Coronary artery (tissue), 2 donors: ENCODE results near the gene GPR62.

Experiments used
- DNase-seq: peaks from one replicate; pipeline ENCODE4 v3.0.0-alpha.2; 2017; ENCODE audit warnings: low spot score
- H3K27ac ChIP-seq, 2 donors: fragments of 200-600 bp; sonication (generic); one replicate each; pipeline ENCODE4 v1.5.1; 2016 to 2019
- H3K4me3 ChIP-seq: fragments of 200-600 bp; sonication (generic); 2 replicates; pipeline ENCODE4 v1.5.1; 2016; ENCODE audit warnings: mild to moderate bottlenecking, moderate library complexity
- TF ChIP-seq, protein P1 (sequence below): fragments of 200-600 bp; sonication (generic); IDR thresholded peaks from one replicate; pipeline ENCODE4 v1.5.1; 2019; ENCODE audit warnings: antibody characterized with exemption

The GPR62 gene

DNA sequence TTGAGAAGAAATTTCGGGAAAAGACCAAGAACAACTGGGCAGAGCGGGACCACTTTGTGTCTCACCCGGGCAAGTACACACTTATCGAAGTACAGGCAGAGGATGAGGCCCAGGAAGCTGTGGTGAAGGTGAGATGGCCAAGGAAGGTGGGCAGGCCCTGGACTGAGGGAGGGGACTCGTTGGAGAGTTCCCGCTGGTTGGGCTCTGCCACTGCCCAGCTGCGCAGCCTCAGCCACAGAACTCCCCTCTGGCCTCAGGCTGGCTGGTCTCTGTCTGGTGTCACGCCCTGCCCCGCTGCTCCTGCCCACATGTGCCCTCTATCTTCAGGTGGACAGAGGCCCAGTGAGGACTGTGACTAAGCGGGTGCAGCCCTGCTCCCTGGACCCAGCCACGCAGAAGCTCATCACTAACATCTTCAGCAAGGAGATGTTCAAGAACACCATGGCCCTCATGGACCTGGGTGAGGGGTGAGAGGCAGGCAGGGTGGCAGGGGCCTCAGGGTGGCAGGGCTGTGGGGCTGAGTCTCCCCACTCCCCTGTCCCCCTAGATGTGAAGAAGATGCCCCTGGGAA lies 10.6 kb upstream of the GPR62 start:
- TF ChIP-seq, protein P1, sequence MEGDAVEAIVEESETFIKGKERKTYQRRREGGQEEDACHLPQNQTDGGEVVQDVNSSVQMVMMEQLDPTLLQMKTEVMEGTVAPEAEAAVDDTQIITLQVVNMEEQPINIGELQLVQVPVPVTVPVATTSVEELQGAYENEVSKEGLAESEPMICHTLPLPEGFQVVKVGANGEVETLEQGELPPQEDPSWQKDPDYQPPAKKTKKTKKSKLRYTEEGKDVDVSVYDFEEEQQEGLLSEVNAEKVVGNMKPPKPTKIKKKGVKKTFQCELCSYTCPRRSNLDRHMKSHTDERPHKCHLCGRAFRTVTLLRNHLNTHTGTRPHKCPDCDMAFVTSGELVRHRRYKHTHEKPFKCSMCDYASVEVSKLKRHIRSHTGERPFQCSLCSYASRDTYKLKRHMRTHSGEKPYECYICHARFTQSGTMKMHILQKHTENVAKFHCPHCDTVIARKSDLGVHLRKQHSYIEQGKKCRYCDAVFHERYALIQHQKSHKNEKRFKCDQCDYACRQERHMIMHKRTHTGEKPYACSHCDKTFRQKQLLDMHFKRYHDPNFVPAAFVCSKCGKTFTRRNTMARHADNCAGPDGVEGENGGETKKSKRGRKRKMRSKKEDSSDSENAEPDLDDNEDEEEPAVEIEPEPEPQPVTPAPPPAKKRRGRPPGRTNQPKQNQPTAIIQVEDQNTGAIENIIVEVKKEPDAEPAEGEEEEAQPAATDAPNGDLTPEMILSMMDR = no peak
- H3K27ac ChIP-seq = no peak overlapping the region
- DNase-seq = peak; percentile 57
- H3K4me3 ChIP-seq = no peak overlapping the region

DNA sequence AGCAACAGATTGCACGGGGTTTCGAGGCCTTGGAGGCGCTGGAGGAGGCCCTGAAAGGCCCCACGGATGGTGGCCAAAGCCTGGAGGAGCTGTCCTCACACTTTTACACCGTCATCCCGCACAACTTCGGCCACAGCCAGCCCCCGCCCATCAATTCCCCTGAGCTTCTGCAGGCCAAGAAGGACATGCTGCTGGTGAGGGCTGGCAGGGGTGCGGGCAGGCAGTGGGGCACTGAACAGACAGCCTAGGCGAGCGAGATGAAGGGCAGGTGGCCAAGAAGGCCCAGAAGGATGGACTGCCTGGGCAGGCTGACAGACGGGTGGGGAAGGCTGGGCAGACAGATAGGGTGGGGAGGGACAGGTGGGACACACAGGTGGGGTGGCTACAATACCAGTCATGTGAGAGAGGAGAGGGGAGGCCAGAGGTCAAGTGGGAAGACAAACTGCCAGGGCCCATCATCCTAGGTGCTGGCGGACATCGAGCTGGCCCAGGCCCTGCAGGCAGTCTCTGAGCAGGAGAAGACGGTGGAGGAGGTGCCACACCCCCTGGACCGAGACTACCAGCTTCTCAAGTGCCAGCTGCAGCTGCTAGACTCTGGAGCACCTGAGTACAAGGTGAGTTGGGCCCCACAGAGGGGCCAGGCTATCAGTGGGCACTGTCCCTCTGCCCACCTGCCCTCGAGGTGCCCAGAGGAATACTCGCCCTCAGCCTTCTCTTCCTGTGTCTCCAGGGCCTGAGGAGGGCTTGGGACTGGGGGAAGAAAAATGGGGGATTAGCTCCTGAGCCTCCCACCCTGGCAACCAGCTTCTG lies 9.9 kb upstream of the GPR62 start:
- TF ChIP-seq, protein P1 = no peak
- no peak overlapping the region for H3K27ac ChIP-seq
- no peak overlapping the region for H3K4me3 ChIP-seq
- no peak for DNase-seq

DNA sequence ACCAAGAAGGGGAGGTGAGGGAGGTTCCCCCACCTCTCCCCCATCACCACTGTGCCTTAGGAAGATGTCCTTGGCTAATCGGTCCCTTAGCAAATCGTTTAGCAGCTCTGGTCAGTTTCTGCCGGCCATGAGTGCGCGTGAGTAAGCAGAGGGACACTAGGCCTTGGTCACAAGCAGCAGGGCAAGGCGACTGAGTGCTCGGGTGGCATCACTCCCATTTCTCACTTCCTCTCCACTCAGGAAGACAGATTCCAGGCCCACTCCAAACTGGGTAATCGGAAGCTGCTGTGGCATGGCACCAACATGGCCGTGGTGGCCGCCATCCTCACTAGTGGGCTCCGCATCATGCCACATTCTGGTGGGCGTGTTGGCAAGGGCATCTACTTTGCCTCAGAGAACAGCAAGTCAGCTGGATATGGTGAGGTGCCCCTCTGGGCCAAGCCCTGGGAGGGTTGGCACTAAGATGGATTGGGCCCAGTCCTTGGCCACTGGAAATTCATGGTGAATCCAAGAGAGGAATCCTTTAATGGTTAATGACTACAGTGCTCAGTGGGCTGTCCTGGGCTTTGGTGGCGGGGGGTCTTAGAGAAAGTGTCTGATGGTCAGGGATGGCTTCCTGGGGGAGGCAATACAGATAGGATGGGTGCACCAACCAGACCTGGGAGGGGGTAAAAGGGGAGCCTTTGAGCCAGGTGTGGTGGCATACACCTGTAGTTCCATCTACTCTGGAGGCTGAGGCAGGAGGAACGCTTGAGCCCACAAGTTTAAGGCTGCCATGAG lies 9.1 kb upstream of the GPR62 start:
- TF ChIP-seq, protein P1 = no peak
- no peak overlapping the region for H3K27ac ChIP-seq
- no peak overlapping the region for H3K4me3 ChIP-seq
- no peak for DNase-seq

DNA sequence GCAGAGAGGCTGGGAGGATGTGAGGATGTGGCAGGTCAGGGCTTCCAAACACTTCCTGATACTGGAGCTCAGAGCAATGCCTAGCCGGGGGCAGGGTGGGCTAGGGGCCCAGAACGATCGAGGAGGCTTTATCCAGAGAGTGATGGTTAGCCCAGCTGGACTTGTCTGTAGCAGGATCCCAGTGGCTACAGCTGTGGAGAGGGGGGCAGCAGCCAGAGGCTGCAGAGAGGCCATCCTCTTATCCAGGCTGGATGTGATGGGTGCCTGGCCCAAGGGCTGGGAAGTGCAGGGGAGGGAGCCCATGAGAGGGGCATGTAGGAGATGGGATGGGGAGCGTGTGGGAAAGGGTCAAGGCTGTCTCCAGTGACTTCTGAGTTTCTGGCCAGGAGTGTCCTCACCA lies 8.4 kb upstream of the GPR62 start:
- H3K4me3 ChIP-seq = no peak overlapping the region
- TF ChIP-seq, protein P1 = no peak
- H3K27ac ChIP-seq = no peak overlapping the region
- DNase-seq = no peak

DNA sequence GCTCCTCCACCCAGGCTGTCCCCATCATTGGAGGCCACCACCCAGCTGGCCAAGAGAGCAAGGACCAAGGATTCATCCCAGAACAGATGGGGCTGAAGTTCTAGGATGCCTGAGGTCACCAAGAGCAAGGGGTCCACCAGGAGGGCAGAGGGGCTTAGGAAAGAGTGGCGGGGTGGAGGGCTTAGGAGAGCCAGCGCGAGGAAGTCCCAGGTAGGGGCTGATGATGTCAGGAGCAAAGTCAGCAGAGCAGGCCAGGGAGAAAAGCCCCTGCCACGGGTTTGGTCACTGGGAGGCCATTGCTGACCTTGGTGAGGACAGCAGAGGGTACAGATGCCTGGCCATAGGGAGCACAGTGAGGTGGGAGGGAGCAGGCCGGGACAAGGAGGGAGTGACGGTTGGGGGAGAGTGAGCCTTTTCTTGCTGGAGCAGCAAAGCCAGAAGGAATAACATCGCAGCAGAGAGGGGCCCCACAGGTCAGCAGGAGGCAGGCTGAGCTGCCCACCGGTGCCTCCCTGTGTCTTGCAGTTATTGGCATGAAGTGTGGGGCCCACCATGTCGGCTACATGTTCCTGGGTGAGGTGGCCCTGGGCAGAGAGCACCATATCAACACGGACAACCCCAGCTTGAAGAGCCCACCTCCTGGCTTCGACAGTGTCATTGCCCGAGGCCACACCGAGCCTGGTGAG lies 7.8 kb upstream of the GPR62 start:
- TF ChIP-seq, protein P1 = no peak
- Histone ChIP-seq H3K27ac (no peak overlapping the region), H3K4me3 (no peak overlapping the region)
- no peak for DNase-seq

- Histone ChIP-seq H3K27ac (no peak overlapping the region), H3K4me3 (no peak overlapping the region)
- TF ChIP-seq, protein P1 = no peak
- DNase-seq = no peak
Measured at GRCh38 chr3:51948016-51948580, 7.1 kb upstream of the GPR62 start.
